ENCODE data around the gene PRKCZ. TPM values are rescaled to one million over a fixed set of nuclear protein-coding genes. Genes with fewer than 3 reads are reported as not detected.

PRKCZ gene
- total RNA-seq, 1 experiment from 2014 or later = 56.8 TPM

DNA sequence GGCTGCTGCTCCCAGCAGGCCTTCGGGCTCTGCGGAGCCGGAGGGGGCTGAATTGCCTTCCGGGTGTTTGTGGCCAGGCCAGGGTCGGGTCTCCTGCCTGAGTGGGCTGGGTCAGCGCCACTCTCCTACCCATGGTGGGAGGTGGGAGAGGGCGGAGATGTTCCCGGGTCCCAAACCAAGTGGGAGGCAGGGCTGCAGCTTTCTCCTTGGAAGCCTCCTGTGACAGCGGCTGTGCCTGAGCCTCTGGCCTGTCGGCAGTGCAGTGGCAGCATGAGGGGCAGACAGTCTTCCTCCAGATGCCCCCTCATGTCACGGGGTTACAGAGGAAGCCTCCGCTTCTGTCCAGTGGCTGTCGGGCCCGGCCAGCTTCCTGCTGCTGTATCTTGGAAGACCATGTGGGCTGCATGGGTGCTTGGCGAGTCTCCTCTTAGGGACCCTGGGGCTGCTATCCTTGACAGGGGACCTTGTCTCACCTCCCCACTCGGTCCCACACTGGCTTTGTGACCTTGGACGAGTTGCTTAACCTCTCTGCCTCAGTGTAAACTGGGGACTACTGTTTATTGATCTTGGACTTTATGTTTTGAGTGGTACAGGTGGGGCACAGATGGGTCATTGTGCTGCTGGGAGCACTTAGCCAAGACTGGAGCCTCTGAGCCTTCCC lies 182.2 kb downstream of the PRKCZ start:
- H3K4me3 ChIP-seq (ENCODE audit: low read length) = peak overlapping the region; percentile 80
- CTCF ChIA-PET = interaction anchor here (0.7 to 1.2 kb wide), 2 partner anchors 37 to 149 kb away, joined by 4 to 6 read pairs; partner anchors contain the start of gene FAAP20

DNA sequence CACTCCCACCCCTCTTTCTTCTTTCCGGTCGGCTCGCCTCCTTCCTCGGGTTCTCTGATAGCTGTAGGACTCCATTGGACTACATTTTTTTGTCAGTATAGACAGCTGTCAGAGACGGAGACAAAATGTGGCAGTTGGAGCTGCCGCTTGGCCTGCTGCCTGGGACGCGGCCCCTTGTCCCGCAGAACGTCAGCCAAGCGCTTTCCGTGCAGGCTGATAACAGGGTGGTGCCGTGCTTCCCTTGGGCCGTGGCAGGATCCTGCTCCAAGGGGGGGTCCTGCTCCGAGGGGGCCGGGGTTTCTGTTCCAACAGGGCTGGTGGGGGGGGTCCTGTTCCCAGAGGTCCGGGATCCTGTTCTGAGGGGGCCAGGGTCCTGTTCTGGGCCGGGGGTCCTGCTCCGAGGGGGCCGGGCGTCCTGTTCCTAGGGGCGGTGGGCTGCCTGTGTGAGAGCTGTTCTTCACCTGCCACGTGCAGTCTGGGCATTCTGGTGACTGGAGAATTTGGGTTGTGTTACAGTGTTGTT lies 182.8 kb downstream of the PRKCZ start:
- H3K79me2 ChIP-seq (ENCODE audit: low read length) = peaks cover 94% of the 10 kb centered on the region
- ChIA-PET CTCF (no interaction called here), POLR2A (ENCODE audit: unreplicated experiment) (no interaction called here)
- H2AFZ ChIP-seq (ENCODE audit: low read length) = no peak overlapping the region
- ATAC-seq = no peak
- peaks cover 89% of the 10 kb centered on the region for H4K20me1 ChIP-seq (ENCODE audit: low read length)
- peak overlapping the region; percentile 80; the same call in 1 of the 2 replicates for H3K4me3 ChIP-seq (ENCODE audit: low read length)
- DNase-seq = no peak
- no peaks in the 10 kb centered on the region for H3K9me2 ChIP-seq (replicated peaks; ENCODE audit: low read length)
- H3K27ac ChIP-seq (ENCODE audit: low read length) = no peak overlapping the region
- peaks cover 32% of the 10 kb centered on the region for H3K4me1 ChIP-seq (ENCODE audit: insufficient read depth, low read length)
- H3K9ac ChIP-seq (ENCODE audit: low read length) = no peak overlapping the region
- TF ChIP-seq EZH2 (IDR thresholded peaks at IDR 0.05; ENCODE audit: low read length, unreplicated experiment) (no peak), EZH2phosphoT487 (IDR thresholded peaks at IDR 0.05; ENCODE audit: borderline replicate concordance, low read length) (no peak)
- TF ChIP-seq, protein P1, sequence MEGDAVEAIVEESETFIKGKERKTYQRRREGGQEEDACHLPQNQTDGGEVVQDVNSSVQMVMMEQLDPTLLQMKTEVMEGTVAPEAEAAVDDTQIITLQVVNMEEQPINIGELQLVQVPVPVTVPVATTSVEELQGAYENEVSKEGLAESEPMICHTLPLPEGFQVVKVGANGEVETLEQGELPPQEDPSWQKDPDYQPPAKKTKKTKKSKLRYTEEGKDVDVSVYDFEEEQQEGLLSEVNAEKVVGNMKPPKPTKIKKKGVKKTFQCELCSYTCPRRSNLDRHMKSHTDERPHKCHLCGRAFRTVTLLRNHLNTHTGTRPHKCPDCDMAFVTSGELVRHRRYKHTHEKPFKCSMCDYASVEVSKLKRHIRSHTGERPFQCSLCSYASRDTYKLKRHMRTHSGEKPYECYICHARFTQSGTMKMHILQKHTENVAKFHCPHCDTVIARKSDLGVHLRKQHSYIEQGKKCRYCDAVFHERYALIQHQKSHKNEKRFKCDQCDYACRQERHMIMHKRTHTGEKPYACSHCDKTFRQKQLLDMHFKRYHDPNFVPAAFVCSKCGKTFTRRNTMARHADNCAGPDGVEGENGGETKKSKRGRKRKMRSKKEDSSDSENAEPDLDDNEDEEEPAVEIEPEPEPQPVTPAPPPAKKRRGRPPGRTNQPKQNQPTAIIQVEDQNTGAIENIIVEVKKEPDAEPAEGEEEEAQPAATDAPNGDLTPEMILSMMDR (conservative IDR thresholded peaks at IDR 0.05; ENCODE audit: low read depth, low read length) = no peak
- H3K9me3 ChIP-seq (ENCODE audit: low read length) = no peaks in the 10 kb centered on the region
- no peaks in the 10 kb centered on the region for H3F3A ChIP-seq (ENCODE audit: low read length, unreplicated experiment)
- intact Hi-C loops (cut with micrococcal nuclease) = loop anchor here (5.0 kb wide), 1 partner anchor 36 kb away; no protein-coding TSS in a partner anchor
- H3K36me3 ChIP-seq (ENCODE audit: low read depth, low read length) = no peaks in the 10 kb centered on the region
- peak overlapping the region; percentile 96 for H3K4me2 ChIP-seq (ENCODE audit: low read length)
- BruUV-seq (replicated peaks) = no TSS peak
- H3K27me3 ChIP-seq (ENCODE audit: low read length) = no peaks in the 10 kb centered on the region

More for the DNA sequence above, 182.2 kb downstream of the PRKCZ start:
- Histone ChIP-seq H3K79me2 (ENCODE audit: low read length) (peaks cover 88% of the 10 kb centered on the region), H3K9me2 (replicated peaks; ENCODE audit: low read length) (no peaks in the 10 kb centered on the region), H3K4me1 (ENCODE audit: insufficient read depth, low read length) (peaks cover 32% of the 10 kb centered on the region), H2AFZ (ENCODE audit: low read length) (no peak overlapping the region), H3F3A (ENCODE audit: low read length, unreplicated experiment) (no peaks in the 10 kb centered on the region), H4K20me1 (ENCODE audit: low read length) (peaks cover 83% of the 10 kb centered on the region), H3K27ac (ENCODE audit: low read length) (no peak overlapping the region), H3K36me3 (ENCODE audit: low read depth, low read length) (no peaks in the 10 kb centered on the region), H3K4me2 (ENCODE audit: low read length) (peak overlapping the region; percentile 96), H3K9me3 (ENCODE audit: low read length) (no peaks in the 10 kb centered on the region), H3K9ac (ENCODE audit: low read length) (no peak overlapping the region), H3K27me3 (ENCODE audit: low read length) (no peaks in the 10 kb centered on the region)
- ATAC-seq (no peak), DNase-seq (no peak)
- POLR2A ChIA-PET (ENCODE audit: unreplicated experiment) = interaction anchor here (0.5 to 1.5 kb wide), 2 partner anchors 33 to 294 kb away, joined by 6 to 11 read pairs; partner anchors contain the start of gene PANK4
- no peak for TF ChIP-seq EZH2 (IDR thresholded peaks at IDR 0.05; ENCODE audit: low read length, unreplicated experiment)
- TF ChIP-seq, protein P1 (conservative IDR thresholded peaks at IDR 0.05; ENCODE audit: low read depth, low read length) = no peak
- TF ChIP-seq EZH2phosphoT487 (IDR thresholded peaks at IDR 0.05; ENCODE audit: borderline replicate concordance, low read length) = no peak
- BruUV-seq (replicated peaks) = no TSS peak
- intact Hi-C loops (cut with micrococcal nuclease) = loop anchor here (5.0 kb wide), 1 partner anchor 35 kb away; no protein-coding TSS in a partner anchor

DNA sequence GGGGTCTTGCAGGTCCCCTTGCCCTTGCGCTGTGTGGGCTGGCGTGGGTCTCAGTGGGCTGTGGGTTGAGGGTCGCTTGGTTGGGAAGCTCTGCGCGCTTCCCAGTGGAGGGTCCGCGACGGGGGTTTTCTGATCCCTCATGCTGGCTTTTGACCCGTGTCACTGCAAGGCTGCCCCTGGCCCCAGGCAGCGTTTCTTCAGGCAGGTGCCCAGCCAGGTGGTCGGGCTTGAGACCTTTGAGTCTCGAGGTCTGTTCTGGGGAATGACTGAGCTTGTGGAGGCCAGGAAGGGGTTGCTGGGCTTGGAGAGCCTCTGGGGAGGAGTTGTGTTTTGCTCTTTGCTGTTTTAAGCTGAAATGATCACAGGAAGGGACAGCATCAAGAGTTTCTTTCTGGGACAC lies 183.3 kb downstream of the PRKCZ start:
- Histone ChIP-seq H3K79me2 (ENCODE audit: low read length) (peaks cover 99% of the 10 kb centered on the region), H3K9me2 (replicated peaks; ENCODE audit: low read length) (no peaks in the 10 kb centered on the region), H4K20me1 (ENCODE audit: low read length) (peaks cover 94% of the 10 kb centered on the region), H2AFZ (ENCODE audit: low read length) (no peak overlapping the region), H3K27me3 (ENCODE audit: low read length) (no peaks in the 10 kb centered on the region), H3K36me3 (ENCODE audit: low read depth, low read length) (no peaks in the 10 kb centered on the region), H3K9ac (ENCODE audit: low read length) (no peak overlapping the region), H3K4me3 (ENCODE audit: low read length) (no peak overlapping the region), H3K4me1 (ENCODE audit: insufficient read depth, low read length) (peaks cover 32% of the 10 kb centered on the region), H3K4me2 (ENCODE audit: low read length) (peak overlapping the region; percentile 96), H3F3A (ENCODE audit: low read length, unreplicated experiment) (no peaks in the 10 kb centered on the region), H3K27ac (ENCODE audit: low read length) (no peak overlapping the region), H3K9me3 (ENCODE audit: low read length) (no peaks in the 10 kb centered on the region)
- ATAC-seq (no peak), DNase-seq (no peak)
- TF ChIP-seq, protein P1 (conservative IDR thresholded peaks at IDR 0.05; ENCODE audit: low read depth, low read length) = no peak
- TF ChIP-seq EZH2 (IDR thresholded peaks at IDR 0.05; ENCODE audit: low read length, unreplicated experiment) = no peak
- TF ChIP-seq EZH2phosphoT487 (IDR thresholded peaks at IDR 0.05; ENCODE audit: borderline replicate concordance, low read length) = no peak
- no TSS peak for BruUV-seq (replicated peaks)
- ChIA-PET CTCF (no interaction called here), POLR2A (ENCODE audit: unreplicated experiment) (no interaction called here)
- intact Hi-C loops (cut with micrococcal nuclease) = loop anchor here (5.0 kb wide), 1 partner anchor 36 kb away; no protein-coding TSS in a partner anchor

Data from PC-3 (cell line).